Stimulated activated CD4-positive, alpha-beta T cell treated with anti-CD3 and anti-CD28 coated beads, Interleukin-4, amount 100 ng/mL, for 24 hours (primary cell): ENCODE measurements around the gene FKBP1C.
"Not testable (repeated sequence)": the region's sequence is repeated elsewhere in the genome, so short reads cannot be mapped to it uniquely, and the experiment has no call there.

ENCODE experiments used
- DNase-seq: peaks from one replicate; pipeline ENCODE4 v3.0.0-alpha.2; 2020

The FKBP1C gene

DNA sequence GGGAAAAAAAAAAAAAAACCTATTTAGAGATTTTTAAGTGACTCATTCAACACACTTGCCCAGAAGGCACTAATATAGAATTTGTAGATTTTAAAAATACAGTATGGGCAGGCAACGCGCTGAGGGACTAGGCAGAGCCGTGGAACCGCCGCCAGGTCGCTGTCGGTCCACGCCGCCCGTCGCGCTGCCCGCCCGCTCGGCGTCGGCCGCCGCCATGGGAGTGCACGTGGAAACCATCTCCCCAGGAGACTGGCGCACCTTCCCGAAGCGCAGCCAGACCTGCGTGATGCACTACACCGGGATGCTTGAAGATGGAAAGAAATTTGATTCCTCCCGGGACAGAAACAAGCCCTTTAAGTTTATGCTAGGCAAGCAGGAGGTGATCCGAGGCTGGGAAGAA, at the start of gene FKBP1C:
Gene FKBP1C (plus strand): TSS at position 127 of the 400 bp plus-strand sequence.
- DNase-seq: not testable (repeated sequence)

DNA sequence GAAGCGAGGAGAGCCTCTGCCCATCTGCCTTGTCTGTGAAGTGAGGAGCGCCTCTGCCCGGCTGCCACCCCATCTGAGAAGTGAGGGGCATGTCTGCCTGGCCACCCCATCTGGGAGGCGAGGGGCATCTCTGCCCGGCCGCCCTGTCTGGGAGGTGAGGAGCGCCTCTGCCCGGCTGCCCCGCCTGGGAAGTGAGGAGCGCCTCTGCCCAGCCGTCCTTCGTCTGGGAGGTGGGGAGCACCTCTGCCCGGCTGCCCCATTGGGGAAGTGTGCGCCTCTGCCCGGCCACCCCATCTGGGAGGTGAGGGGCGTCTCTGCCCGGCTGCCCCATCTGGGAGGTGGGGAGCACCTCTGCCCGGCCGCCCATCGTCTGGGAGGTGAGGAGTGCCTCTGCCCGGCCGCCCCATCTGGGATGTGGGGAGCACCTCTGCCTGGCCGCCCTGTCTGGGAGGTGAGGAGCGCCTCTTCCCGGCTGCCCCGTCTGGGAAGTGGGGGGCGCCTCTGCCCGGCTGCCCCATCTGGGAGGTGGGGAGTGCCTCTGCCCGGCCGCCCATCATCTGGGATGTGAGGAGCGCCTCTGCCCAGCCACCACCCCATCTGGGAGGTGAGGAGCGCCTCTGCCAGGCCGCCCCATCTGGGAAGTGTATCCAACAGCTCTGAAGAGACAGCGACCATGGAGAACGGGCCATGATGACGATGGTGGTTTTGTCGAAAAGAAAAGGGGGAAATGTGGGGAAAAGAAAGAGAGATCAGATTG, 47.0 kb upstream of the FKBP1C start:
- not testable (repeated sequence) for DNase-seq

DNA sequence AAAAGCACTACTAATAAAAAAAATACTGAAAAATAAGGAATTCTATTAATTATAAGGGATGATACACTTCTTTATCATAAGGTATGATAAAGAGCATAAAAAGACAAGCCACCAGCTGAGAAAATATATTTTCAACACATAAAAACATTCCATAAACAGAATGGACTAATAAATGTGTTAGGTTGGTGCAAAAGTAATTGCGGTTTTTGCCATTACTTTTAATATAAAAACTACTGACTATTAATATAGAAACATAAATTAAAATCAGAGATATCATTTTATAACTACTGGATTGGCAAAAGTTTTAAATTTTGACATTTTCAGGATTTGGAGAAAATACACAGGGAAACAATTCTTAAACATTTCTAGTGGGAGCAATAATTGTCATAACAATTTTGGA, 37.1 kb upstream of the FKBP1C start:
- DNase-seq: no peak

DNA sequence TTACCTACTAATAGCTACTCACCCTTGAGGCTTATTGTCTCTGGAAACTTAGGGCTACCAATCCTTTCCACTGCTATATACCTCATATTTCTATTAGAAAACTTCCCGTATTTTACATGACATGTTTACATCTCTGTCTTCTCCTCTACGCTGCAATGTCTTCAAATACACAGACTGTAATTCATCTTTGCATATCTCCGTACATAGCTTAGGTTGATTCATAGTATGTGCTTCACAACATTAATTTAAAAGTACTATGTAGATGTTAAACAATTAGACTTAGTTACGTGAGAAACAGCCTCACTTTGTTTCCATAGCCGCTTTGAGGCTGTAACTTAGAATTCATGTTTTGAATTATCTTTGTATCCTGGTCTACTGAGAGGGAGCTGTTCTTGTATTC, 35.1 kb upstream of the FKBP1C start:
- no peak for DNase-seq

DNA sequence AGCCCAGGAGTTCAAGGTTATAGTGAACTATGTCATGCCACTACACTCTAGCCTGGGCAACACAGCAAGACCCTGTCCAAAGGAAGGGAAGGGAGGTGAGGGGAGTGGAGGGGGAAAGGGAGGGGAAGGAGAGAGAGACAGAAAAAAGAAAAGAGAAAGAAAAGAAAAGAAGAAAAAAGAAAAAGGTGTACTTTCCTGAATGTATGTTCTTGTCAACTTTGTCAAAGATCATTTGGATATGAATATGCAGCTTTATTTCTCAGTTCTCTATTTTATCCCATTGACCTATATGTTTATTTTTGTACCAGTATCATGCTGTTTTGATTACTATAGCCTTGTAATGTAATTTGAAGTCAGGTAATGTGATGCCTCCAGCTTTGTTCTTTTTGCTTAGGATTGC, 30.9 kb upstream of the FKBP1C start:
- DNase-seq: no peak

DNA sequence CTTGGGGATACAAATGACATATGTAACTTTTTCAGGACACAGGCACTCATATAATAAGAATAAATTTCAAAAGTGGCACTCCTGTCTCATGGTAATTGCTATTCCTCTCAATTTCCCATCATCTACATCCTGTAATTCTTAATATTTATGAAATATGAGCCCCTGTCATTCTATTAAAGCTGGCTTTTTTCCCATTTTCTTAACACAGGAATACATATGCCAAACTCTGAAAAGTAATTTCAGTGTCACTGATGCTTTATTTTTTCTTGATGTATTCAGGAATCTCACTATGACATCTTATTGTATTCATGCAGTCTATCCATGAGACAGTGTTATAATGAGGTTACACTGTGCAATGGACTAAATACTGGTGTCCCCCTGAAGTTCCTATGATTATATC, 24.3 kb upstream of the FKBP1C start:
- no peak for DNase-seq

DNA sequence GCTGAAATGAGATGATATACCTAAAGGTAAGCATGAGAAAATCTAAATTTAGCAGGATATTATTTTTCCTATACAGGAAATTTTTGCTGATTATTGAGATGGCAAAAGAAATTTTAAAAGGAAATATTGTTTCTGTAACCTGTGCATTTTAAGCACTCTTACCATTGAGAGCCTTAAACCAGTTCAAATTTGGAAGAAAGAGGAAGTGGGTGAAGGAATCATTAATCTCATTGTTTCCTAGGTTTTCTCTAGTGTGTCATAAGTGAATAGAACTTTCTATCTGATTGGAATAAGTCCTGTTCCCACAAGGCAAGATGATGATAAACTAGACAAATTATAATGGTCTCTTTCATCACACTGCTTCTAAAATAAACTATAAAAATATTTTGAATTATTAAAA, 22.4 kb upstream of the FKBP1C start:
- DNase-seq: no peak

DNA sequence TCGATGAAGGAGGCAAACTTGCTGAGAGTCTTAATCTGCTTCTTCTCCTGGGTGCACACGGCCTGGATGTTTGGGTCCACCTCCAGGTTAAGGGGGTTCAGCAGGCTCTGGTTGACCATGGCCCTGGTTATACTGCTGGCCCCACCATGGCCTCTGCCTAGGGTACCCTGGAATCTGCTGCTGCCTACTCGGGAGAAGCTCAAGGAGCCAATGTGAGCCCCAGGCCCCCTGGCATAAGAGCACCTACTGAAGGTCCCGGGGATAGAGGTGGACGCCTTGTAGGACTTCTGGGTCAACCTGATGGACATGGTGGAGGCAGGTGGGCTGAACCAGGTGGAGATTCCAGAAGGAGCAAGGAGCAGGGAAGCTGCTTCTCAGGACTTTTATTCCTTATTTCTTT, 17.9 kb upstream of the FKBP1C start:
- no peak for DNase-seq

DNA sequence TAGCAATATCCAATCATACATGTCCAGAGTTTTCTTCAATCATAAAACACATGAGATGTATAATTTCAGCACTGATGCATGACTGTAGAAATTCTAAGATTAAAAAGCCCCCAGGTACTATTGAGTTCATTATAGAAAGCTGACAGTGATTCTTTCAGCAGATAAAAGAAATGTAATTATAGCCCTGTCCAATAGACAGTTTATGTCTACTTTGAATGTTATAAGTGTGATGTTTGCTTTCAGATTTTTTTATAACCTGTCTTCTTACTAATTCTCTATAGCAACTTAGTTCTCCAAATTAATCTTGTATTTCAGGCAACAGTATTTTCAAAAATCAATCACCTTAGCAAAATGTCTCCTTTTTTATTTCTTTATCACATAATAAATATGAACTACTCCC, 13.5 kb upstream of the FKBP1C start:
- no peak for DNase-seq

DNA sequence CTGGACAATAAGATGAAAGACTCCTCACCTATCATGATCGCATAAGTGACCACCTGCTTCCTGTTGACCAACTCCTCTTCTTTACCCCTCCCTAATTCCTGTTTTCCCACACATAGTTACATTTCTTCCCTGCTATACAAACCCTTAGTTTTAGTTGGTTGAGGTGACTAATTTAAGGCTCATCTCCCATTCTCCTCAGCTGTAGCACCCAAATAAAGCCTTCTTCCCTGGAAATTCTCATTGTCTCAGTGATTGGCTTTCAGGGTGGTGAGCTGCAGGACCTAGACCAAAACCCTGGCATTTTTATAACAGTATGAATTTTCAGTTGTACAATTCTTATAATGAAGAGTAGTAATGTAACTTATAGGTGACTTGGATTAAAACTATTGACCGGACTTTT, 2.1 kb downstream of the FKBP1C start:
- no peak for DNase-seq

DNA sequence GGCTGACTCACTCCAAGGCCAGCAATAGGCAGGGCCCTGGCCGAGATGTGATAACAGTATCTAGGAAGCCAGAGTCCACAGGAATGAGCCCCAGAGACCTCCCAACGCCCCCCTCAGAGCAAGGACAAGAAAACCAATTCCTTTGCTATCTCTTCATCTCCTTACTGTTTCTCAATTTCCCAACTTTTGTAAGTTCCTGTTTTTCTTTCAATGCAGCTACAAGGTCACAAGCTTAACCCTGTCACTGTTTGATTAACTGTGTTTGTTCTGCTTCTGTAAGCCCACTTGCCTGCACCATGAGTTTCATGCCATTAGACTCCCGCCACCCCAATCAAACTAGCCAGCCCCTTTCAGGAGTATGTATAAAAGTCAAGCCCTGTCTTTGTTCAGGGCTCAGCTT, 3.5 kb downstream of the FKBP1C start:
- DNase-seq: no peak

DNA sequence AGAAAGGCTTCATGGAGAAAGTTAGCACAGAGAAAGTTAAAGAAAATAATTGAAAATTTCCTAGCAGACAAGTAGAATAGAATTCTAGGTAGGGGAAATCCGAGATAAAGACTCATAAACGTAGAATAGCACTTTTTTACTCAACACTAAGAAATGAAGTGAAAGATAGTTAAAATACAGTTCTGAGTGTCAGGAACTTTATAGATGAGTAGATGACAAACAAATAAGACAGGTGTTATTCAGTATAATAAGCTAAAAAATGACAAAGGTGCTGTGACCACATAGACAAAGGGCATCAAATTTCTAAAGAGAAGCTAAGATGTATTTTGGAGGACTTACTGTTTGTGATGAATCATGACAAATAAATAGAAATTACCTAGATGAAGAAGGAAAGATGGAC, 12.9 kb downstream of the FKBP1C start:
- DNase-seq: no peak

DNA sequence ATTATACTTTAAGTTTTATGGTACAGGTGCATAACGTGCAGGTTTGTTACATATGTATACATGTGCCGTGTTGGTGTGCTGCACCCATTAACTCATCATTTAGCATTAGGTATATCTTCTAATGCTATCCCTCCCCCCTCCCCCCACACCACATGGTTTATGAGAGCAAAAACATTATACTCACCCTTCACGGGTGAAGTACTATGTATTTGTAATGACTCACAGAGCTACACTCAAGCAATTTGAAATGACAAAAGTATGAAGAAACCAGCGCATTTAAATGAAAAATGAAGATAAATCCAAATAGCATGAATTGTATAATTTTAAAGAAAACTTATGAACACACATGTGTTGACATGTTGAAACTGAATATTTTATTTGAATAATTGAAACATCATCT, 14.7 kb downstream of the FKBP1C start:
- DNase-seq: not testable (repeated sequence)

DNA sequence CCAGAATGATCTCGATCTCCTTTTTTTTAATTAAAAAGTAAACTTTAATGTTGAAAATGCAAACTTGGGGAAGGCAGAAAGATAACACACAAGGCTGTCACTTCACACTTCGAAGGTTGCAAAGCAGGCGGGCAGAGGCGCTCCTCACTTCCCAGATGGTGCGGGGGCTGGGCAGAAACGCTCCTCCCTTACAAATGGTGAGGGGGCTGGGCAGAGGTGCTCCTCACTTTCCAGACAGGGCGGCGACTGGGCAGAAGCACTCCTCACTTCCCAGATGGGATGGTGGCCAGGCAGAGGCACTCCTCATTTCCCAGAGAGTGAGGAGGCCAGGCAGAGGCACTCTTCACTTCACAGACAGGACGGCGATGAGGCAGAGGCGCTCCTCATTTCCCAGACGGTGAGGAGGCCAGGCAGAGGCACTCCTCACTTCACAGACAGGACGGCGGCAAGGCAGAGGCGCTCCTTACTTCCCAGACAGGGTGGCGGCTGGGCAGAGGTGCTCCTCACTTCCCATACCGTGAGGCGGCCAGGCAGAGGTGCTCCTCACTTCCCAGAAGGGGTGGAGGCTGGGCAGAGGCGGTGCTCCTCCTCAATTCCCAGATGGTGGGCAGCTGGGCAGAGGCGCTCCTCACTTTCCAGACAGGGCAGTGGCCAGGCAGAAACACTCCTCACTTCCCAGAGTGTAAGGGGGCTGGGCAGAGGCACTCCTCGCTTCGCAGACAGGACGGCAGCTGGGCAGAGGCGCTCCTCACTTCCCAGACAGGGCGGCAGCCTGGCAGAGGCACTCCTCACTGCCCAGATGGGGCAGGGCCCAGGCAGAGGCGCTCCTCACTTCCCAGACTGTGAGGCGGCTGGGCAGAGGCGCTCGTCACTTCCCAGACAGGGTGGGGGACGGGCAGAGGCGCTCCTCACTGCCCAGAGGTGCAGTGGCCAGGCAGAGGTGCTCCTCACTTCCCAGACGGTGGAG, 16.9 kb downstream of the FKBP1C start:
- not testable (repeated sequence) for DNase-seq

DNA sequence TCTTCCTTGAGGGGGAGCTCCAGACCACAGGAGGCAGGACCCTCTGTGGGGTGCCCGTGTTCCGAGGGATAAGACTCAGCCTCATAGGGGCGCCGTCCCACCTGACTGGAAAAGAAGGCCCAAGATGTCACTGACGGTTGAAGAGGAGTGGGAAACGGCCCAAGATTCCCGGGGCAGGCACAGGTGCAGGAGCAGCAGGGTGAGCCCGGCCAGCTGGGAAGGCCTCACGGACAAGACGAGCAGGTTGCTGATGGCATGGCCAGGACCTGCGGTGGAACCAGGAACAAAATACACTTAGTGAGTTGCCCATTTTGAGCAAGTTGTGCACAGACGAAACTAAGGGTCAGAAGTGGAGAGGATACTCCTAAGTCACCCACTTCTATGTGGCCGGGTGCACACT, 18.8 kb downstream of the FKBP1C start:
- not testable (repeated sequence) for DNase-seq

DNA sequence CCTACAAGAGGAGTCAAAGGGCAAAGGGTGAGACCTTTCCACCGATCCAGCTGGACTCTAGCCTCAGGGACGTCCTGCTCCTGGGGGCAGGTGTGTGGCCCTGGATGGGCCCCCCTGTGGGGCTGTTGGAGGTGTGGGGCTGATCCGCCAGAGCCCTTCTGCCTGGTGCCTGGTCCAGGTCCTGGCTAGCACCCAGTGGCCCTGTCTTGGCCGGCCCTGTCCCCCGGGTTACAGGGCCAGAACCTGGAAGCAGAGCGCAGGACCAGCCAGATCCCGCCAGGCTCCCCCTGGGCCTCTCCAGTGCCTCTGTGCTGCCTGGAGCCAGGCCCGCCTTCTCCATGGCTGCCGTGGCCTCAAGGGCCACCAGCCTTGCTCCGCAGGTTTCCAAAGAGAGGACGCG, 19.2 kb downstream of the FKBP1C start:
- DNase-seq: not testable (repeated sequence)

DNA sequence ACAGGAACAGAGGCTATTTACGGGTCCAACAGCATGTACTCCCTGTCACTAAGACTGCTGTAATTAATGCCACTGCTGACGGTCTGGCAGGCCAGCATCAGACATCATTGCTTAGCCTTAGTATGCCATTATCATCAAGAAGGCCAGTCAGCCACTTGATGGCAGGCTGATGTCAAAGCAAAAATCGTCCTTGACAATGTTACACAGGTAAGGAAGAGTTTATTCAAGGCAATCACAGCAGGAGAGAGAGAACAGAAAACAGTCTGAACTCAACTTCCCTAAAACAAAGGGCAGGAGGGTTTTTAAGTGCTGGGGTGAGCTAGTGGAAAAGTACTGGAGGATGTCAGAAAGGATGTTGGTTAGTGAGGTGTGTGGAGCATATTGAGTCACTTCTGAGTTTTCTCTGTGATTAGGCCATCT, 25.1 kb downstream of the FKBP1C start:
- no peak for DNase-seq

DNA sequence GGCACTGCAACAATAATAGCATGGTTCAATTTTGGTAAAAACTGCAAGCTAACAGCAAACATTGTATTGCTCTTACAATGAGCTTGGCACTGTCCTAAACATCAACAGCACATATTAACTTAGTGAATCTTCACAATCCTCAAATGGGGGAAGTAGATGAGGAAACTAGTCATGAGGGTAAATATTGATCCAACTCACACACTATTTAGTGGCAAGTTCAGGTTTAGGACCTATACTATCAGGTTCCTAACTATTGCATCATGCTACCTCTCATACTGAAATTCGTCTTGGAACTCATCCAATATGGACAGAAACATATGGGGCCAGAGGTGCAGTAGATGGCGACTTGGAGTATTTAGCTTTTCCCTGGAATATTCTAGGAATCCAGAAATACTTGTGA, 34.2 kb downstream of the FKBP1C start:
- no peak for DNase-seq

DNA sequence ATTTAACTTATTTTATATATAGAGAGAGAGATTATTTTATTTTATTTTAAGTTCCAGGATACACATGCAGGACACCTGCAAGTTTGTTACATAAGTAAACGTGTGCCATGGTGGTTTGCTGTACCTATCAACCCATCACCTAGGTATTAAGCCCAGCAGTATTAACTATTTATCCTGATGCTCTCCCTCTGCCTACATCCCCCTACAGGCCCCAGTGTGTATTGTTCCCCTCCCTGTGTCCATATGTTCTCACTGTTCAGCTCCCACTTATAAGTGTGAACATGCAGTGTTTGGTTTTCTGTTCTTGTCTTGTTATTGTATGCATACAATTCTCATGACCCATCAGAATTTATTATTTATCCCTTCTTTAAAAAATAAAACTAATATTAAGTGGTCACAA, 34.6 kb downstream of the FKBP1C start:
- no peak for DNase-seq

DNA sequence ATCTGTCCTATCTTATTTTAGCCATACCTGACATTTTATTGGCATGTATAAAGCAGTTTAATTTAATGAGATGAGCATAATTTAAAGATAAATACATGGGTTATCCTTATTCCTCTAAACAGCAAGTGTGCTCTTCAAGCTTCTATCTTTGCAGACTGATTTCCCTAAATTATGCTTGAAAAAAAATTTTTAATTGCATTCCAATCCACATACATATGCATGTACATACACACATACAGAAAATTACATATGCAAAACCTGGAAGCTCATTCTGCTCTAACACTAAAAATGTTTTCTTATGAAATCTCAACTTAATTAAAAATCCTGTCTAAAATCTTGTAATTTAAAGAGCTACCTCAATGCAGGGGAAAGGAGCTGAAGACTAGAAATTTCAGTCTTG, 35.3 kb downstream of the FKBP1C start:
- DNase-seq: no peak

DNA sequence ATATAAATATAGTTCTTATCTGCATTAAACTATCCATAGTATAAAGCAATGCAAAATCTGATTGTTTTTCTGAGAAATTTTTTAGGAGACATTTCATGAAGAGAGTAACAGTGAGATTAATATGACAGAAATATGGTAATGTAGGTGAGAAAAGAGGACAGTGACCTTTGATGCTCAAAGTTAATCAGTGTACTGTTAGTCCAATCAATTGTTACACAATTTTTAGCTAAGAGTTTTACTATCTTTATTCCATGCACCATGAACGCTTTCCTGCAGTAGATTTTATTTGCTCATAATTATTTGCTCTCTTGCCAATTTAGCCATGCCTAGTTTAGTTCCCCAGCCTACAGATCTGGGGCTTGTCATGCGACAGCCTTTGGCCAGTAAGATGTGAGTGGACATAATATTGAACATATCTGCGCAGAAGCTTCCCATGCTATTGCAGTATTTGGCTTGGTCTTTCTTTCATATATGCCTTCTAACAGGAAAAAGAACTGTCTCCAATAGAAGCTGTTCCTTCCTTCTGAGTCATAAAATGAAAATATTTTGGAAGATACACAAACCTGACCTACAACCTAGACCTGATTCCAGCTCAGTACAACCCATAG, 38.7 kb downstream of the FKBP1C start:
- DNase-seq: no peak

DNA sequence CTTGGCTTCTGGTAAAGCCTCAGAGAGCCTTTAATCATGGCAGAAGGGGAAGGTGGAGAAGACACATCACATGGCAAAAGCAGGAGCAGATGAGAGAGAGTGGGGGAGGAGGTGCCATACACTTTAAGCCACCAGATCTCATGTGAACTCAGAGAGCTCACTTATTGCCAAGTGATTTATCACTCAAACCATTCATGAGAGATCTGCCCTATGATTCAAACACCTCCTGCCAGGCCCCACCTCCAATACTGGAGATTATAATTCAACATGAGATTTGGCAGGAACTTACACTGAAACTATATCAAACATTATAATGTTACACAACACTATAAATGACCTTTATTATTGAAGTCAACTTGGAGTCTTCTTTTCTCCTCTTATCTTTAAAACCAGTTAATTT, 47.9 kb downstream of the FKBP1C start:
- DNase-seq: no peak

DNA sequence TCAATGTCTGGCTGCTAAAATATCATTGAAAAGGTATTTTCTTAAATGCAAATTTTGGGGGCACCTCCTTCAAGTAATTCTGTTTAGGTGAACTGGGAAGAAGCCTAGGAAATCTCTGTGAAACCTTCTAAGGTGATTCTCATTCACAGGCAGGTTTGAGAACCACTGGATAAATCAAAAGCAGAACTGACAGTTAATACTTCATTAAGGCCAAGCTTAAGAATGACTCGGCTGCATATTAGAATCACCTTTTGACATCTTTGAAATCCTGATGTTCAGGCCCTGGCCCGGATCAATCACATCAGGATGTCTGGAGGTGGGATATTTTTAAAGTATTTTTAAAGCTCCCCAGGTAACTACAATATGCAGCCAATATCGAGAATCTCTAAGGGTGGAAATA, 50.6 kb downstream of the FKBP1C start:
- no peak for DNase-seq
